ENCODE data around the gene FERMT1.

Gene FERMT1

DNA sequence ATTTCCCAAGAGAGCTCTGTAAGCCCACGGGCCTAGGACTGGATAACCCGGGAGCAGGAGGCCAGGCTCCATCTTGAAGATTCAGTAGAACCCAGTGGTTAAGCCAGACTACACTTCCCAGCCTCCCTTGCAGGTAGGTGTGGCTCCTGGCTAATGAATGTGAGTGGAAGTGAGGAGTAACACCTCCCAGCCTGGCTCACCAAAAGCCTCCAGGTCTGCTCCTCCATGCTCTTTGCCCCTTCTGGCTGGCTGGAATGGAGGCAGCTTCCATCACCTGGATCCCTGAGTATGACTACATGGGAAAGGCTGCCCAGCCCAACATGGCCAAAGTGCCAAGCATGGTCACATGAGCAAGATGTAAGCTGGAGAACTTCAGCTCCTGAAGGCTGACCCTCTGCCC lies 78.7 kb downstream of the FERMT1 start:
- no peak overlapping the region for H3K4me3 ChIP-seq (ENCODE audit: low read depth, low read length)
- no peak for DNase-seq (ENCODE audit: low read depth)
- TF ChIP-seq, protein P1, sequence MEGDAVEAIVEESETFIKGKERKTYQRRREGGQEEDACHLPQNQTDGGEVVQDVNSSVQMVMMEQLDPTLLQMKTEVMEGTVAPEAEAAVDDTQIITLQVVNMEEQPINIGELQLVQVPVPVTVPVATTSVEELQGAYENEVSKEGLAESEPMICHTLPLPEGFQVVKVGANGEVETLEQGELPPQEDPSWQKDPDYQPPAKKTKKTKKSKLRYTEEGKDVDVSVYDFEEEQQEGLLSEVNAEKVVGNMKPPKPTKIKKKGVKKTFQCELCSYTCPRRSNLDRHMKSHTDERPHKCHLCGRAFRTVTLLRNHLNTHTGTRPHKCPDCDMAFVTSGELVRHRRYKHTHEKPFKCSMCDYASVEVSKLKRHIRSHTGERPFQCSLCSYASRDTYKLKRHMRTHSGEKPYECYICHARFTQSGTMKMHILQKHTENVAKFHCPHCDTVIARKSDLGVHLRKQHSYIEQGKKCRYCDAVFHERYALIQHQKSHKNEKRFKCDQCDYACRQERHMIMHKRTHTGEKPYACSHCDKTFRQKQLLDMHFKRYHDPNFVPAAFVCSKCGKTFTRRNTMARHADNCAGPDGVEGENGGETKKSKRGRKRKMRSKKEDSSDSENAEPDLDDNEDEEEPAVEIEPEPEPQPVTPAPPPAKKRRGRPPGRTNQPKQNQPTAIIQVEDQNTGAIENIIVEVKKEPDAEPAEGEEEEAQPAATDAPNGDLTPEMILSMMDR (IDR thresholded peaks at IDR 0.05; ENCODE audit: control insufficient read depth, extremely low read depth, insufficient read depth), result no peak

- DNase-seq (ENCODE audit: low read depth), result no peak
- H3K4me3 ChIP-seq (ENCODE audit: low read depth, low read length), result no peak overlapping the region
- TF ChIP-seq, protein P1 (IDR thresholded peaks at IDR 0.05; ENCODE audit: control insufficient read depth, extremely low read depth, insufficient read depth), result no peak
These were observed 81.0 kb downstream of the FERMT1 start for GRCh38 chr20:6041808-6042265.

DNA sequence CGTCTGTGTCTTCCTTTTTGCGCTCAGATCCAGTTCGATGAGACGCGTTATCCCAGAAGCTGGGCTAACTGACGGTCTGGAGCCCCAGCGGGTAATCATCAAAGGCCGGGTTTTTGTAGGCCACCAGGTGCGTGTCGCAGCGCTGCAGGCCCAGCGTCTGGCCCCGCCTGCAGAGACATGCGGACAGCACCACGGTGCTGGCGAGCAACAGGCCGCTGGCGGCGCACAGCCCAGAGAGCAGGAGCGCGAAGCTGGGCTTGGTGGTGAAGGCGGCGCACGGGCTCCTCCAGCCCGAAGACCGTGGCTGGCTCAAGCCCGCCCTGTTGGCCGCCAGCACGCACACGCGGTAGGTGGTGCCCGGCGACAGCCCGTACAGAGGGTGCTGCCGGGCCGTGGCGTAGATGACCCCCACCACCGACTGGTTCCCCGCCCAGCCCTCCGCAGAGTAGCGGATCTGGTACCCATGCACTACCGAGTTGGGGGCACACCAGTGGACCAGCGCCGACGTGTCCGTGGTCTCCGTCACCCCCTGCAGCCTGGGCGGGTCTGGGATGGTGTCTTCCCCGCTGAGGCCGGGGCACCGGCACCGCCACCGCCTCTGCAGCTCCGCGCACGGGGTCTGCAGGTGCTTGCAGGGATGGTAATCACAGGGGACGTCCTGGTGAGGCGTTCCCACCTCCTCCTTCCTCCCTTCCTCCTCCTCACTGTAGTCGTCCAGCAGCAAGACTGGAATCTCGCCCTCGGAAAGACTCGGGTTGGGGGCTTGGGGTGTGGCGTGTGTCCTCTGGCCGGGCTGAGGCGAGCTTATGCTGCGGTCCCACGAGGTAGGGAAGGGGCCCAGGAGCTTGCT lies 81.6 kb downstream of the FERMT1 start:
- TF ChIP-seq, protein P1 (IDR thresholded peaks at IDR 0.05; ENCODE audit: control insufficient read depth, extremely low read depth, insufficient read depth), result no peak
- no peak overlapping the region for H3K4me3 ChIP-seq (ENCODE audit: low read depth, low read length)
- no peak for DNase-seq (ENCODE audit: low read depth)

DNA sequence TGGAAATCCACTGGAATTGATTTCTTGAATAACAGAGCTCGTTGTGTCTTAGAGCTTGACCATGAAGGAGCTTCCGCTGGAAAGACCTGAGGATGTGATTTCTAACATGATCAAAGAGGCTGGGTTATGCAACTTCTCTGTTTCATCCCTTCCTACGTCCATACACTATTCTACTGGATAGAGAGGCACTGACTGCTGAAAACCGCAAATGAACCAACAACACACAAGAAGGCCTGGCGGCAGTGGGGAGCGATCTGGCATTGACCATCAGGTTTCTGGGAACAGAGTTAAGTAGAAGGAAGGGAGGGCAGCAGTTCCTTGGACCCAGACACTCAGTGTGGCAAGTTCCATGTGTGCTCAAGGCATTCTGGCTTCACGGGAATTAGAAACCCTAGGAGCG lies 82.3 kb downstream of the FERMT1 start:
- TF ChIP-seq, protein P1 (IDR thresholded peaks at IDR 0.05; ENCODE audit: control insufficient read depth, extremely low read depth, insufficient read depth), result no peak
- H3K4me3 ChIP-seq (ENCODE audit: low read depth, low read length), result no peak overlapping the region
- DNase-seq (ENCODE audit: low read depth), result no peak

GRCh38 chr20:6039766-6040165 lies 83.1 kb downstream of the FERMT1 start:
- H3K4me3 ChIP-seq (ENCODE audit: low read depth, low read length), result no peak overlapping the region
- no peak for DNase-seq (ENCODE audit: low read depth)
- TF ChIP-seq, protein P1 (IDR thresholded peaks at IDR 0.05; ENCODE audit: control insufficient read depth, extremely low read depth, insufficient read depth), result no peak

- H3K4me3 ChIP-seq (ENCODE audit: low read depth, low read length), result no peak overlapping the region
- TF ChIP-seq, protein P1 (IDR thresholded peaks at IDR 0.05; ENCODE audit: control insufficient read depth, extremely low read depth, insufficient read depth), result no peak
- no peak for DNase-seq (ENCODE audit: low read depth)
These were observed 84.6 kb downstream of the FERMT1 start for GRCh38 chr20:6038256-6038655.

- DNase-seq (ENCODE audit: low read depth), result no peak
- TF ChIP-seq, protein P1 (IDR thresholded peaks at IDR 0.05; ENCODE audit: control insufficient read depth, extremely low read depth, insufficient read depth), result no peak
- H3K4me3 ChIP-seq (ENCODE audit: low read depth, low read length), result no peak overlapping the region
These were observed 85.7 kb downstream of the FERMT1 start for GRCh38 chr20:6037082-6037481.
